ENCODE results near the gene WNK1. TPM values are rescaled to one million over a fixed set of nuclear protein-coding genes. Genes with fewer than 3 reads are reported as not detected.

Gene WNK1
- polyA plus RNA-seq, 2 of the 4 experiments (the other 2 are of a cell fraction): 88.4 to 98.0 TPM

GRCh38 chr12:835754-836518, 83.6 kb downstream of the WNK1 start:
- POLR2A ChIA-PET: no interaction called here
- 96% methylated on average over 3 of the region's 3 CpGs for WGBS (ENCODE audit: missing lambda C conversion rate)
- Histone ChIP-seq H3K4me2 (no peak overlapping the region), H3K4me3 (no peak overlapping the region), H3K9me3 (no peaks in the 10 kb centered on the region), H3K4me1 (no peaks in the 10 kb centered on the region), H3K27ac (no peak overlapping the region)
- FAIRE-seq: no peak
- TF ChIP-seq ATOH8 (CRISPR knock-in tag; IDR thresholded peaks at IDR 0.05; ENCODE audit: low read depth): no peak
- TF ChIP-seq POLR2A (IDR thresholded peaks at IDR 0.05; ENCODE audit: low read length): no peak
- no peak for TF ChIP-seq USF2 (IDR thresholded peaks at IDR 0.05)
- no peak for TF ChIP-seq CEBPB (IDR thresholded peaks at IDR 0.05)
- no peak for TF ChIP-seq TFCP2L1 (CRISPR knock-in tag; IDR thresholded peaks at IDR 0.05)
- no peak for TF ChIP-seq HEYL (CRISPR knock-in tag; IDR thresholded peaks at IDR 0.05)
- no peak for TF ChIP-seq CBX2 (IDR thresholded peaks at IDR 0.05; ENCODE audit: borderline replicate concordance, low read depth)
- no peak for TF ChIP-seq SMC3 (IDR thresholded peaks at IDR 0.05)
- TF ChIP-seq JUN (IDR thresholded peaks at IDR 0.05): no peak
- TF ChIP-seq HMGXB4 (CRISPR knock-in tag; IDR thresholded peaks at IDR 0.05; ENCODE audit: borderline replicate concordance): no peak
- TF ChIP-seq RCOR1 (IDR thresholded peaks at IDR 0.05; ENCODE audit: low read depth, low read length): no peak
- TF ChIP-seq NR3C1 (IDR thresholded peaks at IDR 0.05): no peak
- TF ChIP-seq HES2 (IDR thresholded peaks at IDR 0.05): no peak
- TF ChIP-seq ELK1 (IDR thresholded peaks at IDR 0.05; ENCODE audit: low read depth, low read length): no peak
- TF ChIP-seq KDM5A (IDR thresholded peaks at IDR 0.05): no peak
- no peak for TF ChIP-seq EHF (CRISPR knock-in tag; IDR thresholded peaks at IDR 0.05)
- TF ChIP-seq REST (IDR thresholded peaks at IDR 0.05): no peak
- CTCF ChIA-PET: interaction anchor here (0.8 to 3.3 kb wide), 5 partner anchors 9 to 203 kb away, joined by 3 to 14 read pairs (median 5); partner anchors contain the start of gene RAD52
- DNase-seq (ENCODE audit: low read depth in 1 of 2, low spot score in 1 of 2): no peak
- no peak for ATAC-seq

- Histone ChIP-seq H3K4me2 (no peak overlapping the region), H3K4me1 (no peaks in the 10 kb centered on the region), H3K27ac (no peak overlapping the region), H3K4me3 (no peak overlapping the region), H3K9me3 (no peaks in the 10 kb centered on the region)
- ChIA-PET POLR2A (no interaction called here), CTCF (no interaction called here)
- WGBS (ENCODE audit: missing lambda C conversion rate): 90% methylated on average over 6 of the region's 6 CpGs
- DNase-seq (ENCODE audit: low read depth in 1 of 2, low spot score in 1 of 2): no peak
- no peak for FAIRE-seq
- no peak for ATAC-seq
- no peak for TF ChIP-seq POLR2AphosphoS2 (conservative IDR thresholded peaks at IDR 0.05; ENCODE audit: low read length)
- TF ChIP-seq FOSB (CRISPR knock-in tag; IDR thresholded peaks at IDR 0.05): no peak
Measured at GRCh38 chr12:836952-837351, 84.6 kb downstream of the WNK1 start.

All from A549 (cell line).